Lung (tissue), 12 donors: ENCODE measurements around the gene ZBTB37. TPM values are rescaled to one million over a fixed set of nuclear protein-coding genes. Genes with fewer than 3 reads are reported as not detected.

Experiments used
- ATAC-seq: fragments of 200-7000 bp; cut with Tn5 transposase; one replicate; pipeline ENCODE4 v1.9.1; 2020; ENCODE audit warnings: moderate number of reproducible peaks; ENCODE audit not compliant: insufficient read depth, low FRiP score
- DNase-seq, 3 donors: peaks; one replicate each; pipeline ENCODE4 v3.0.0-alpha.2; 2013 to 2017
- H3K27ac ChIP-seq, 2 donors: one replicate each; pipeline ENCODE4 v1.5.1; 2013; ENCODE audit warnings: mild to moderate bottlenecking in 2 of 2, moderate library complexity in 2 of 2, control low read depth in 1 of 2, inconsistent platforms in 1 of 2, low read depth in 1 of 2, low read length in 1 of 2
- H3K27me3 ChIP-seq, 3 donors: one replicate each; pipeline ENCODE4 v1.5.1; 2013; ENCODE audit warnings: low read length in 2 of 3; ENCODE audit not compliant: control insufficient read depth in 3 of 3, insufficient read depth in 3 of 3
- H3K36me3 ChIP-seq, 4 donors: one replicate each; pipeline ENCODE4 v1.5.1; 2013; ENCODE audit warnings: low read length in 4 of 4, mild to moderate bottlenecking in 1 of 4, moderate library complexity in 1 of 4; ENCODE audit not compliant: control insufficient read depth in 4 of 4, insufficient read depth in 4 of 4
- H3K4me1 ChIP-seq, 5 donors: one replicate each; pipeline ENCODE4 v1.5.1; 2013; ENCODE audit warnings: low read length in 5 of 5, mild to moderate bottlenecking in 2 of 5, moderate library complexity in 1 of 5; ENCODE audit not compliant: control insufficient read depth in 5 of 5, insufficient read depth in 5 of 5
- H3K4me3 ChIP-seq: one replicate; pipeline ENCODE4 v1.5.1; 2013; ENCODE audit warnings: mild to moderate bottlenecking, control low read depth, moderate library complexity
- H3K9ac ChIP-seq, 2 donors: one replicate each; pipeline ENCODE4 v1.5.1; 2013; ENCODE audit warnings: low read length in 2 of 2, control low read depth in 1 of 2; ENCODE audit not compliant: insufficient read depth in 1 of 2
- H3K9me3 ChIP-seq, 4 donors: one replicate each; pipeline ENCODE4 v1.5.1; 2013; ENCODE audit warnings: low read length in 3 of 4, mild to moderate bottlenecking in 1 of 4, moderate library complexity in 1 of 4; ENCODE audit not compliant: control insufficient read depth in 4 of 4, insufficient read depth in 3 of 4
- WGBS, 2 donors: extraction: QIAGEN DNeasy Blood & Tissue Kit; methylation state at CpG; one replicate each; pipeline ENCODE4 v1.1.7; 2013; 5-methylcytosine and 5-hydroxymethylcytosine counted together
- polyA plus RNA-seq, 2 donors: library from polyadenylated mRNA; stranded (reverse); fragments of 200-250 nt; gene quantifications; one replicate each; pipeline ENCODE4 v1.2.1, GENCODE V29; 2013
- total RNA-seq, 2 donors: library from RNA; depleted of rRNA in 1 of 2; stranded (reverse); fragments of >200 nt in 1 of 2; gene quantifications; one replicate each; pipeline ENCODE4 v1.2.1, GENCODE V29; 2014 to 2021
- TF ChIP-seq, protein P1 (sequence below): IDR thresholded peaks from 2 replicates; pipeline ENCODE4 v1.5.1; 2012; ENCODE audit warnings: mild to moderate bottlenecking; ENCODE audit errors: control extremely low read depth, extremely low read depth
- donor health status: control.
- donor health status: control.
- donor health status: Bipolar disorder and iron deficiency.
- donor health status: healthy.
- donor health status: DM: yes; HTN: yes; CAD: no.

The ZBTB37 gene
- total and polyA plus RNA-seq, 4 donors: 1.6 to 29.8 (median 7.3) TPM

DNA sequence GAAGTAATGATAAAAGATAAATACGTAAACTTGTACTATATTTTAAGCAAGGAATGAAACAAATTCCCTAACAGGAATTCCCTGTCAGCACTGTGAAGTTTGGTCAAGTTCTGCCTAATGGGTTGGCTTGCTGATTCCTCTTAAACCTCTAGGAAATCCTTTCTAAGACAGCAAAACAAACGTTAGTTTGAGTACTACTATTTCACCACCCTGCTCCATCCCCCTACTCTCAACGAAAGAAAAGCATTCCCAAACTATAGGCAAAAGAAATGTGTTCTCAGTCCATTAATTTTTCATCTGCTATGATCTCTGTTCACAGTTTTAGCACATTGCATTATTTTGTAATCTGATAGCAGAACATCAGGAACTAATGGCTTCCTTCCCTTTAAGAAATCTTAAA, 32.8 kb downstream of the ZBTB37 start:
- Histone ChIP-seq H3K9ac (no peak overlapping the region), H3K4me1 (peaks cover 0 to 8% (median 1%) of the 10 kb centered on the region in 5 donors), H3K27ac (no peak overlapping the region), H3K36me3 (peaks cover 0 to 3% (median 0%) of the 10 kb centered on the region in 4 donors), H3K27me3 (no peaks in the 10 kb centered on the region), H3K4me3 (no peak overlapping the region), H3K9me3 (no peaks in the 10 kb centered on the region)
- ATAC-seq: no peak
- WGBS, 2 donors: 27 to 46% methylated on average over 3 of the region's 3 CpGs
- TF ChIP-seq, protein P1, sequence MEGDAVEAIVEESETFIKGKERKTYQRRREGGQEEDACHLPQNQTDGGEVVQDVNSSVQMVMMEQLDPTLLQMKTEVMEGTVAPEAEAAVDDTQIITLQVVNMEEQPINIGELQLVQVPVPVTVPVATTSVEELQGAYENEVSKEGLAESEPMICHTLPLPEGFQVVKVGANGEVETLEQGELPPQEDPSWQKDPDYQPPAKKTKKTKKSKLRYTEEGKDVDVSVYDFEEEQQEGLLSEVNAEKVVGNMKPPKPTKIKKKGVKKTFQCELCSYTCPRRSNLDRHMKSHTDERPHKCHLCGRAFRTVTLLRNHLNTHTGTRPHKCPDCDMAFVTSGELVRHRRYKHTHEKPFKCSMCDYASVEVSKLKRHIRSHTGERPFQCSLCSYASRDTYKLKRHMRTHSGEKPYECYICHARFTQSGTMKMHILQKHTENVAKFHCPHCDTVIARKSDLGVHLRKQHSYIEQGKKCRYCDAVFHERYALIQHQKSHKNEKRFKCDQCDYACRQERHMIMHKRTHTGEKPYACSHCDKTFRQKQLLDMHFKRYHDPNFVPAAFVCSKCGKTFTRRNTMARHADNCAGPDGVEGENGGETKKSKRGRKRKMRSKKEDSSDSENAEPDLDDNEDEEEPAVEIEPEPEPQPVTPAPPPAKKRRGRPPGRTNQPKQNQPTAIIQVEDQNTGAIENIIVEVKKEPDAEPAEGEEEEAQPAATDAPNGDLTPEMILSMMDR: no peak
- no peak for DNase-seq

DNA sequence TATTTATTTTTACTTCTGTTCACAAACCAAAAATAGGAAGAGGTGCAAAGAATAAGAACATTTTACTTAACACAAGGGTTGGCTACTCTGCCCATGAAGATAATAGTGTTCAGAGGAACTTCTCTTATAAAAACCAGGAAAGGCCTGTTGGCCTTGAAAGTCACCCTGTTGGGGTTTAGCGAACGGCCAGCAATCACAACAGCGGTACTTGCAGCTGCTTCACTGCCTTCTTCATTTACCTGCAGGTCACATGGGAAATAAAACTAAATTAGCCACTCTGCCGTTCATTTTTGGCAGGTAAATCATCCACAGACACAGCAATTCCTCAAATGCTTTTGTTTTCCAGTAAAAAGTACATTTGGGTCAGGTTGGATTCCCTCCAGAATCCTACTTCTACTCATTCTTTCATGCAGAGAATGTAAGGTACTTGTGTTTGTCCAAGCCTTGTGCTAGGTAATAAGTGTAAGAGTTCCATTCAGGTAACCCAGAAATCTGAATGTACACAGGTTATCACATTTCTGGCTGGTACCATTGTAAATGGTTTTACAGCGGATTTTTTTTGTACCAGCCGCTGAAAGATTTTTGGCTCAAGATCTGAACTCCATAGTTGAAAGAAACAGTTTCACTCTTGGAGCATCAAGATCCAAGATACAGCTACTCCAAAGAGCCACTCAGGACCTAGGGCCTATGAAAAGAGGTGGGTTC, 35.8 kb downstream of the ZBTB37 start:
- TF ChIP-seq, protein P1: no peak
- no peak overlapping the region for H3K9ac ChIP-seq
- peaks cover 0 to 3% (median 0%) of the 10 kb centered on the region in 4 donors for H3K36me3 ChIP-seq
- DNase-seq (peak; percentile 25 to 74 (median 42)), ATAC-seq (no peak)
- no peak overlapping the region for H3K4me3 ChIP-seq
- no peaks in the 10 kb centered on the region for H3K27me3 ChIP-seq
- 65 to 84% methylated on average over 6 of the region's 6 CpGs for WGBS, 2 donors
- H3K4me1 ChIP-seq: peaks cover 0 to 8% (median 1%) of the 10 kb centered on the region in 5 donors
- no peak overlapping the region for H3K27ac ChIP-seq
- H3K9me3 ChIP-seq: no peaks in the 10 kb centered on the region

DNA sequence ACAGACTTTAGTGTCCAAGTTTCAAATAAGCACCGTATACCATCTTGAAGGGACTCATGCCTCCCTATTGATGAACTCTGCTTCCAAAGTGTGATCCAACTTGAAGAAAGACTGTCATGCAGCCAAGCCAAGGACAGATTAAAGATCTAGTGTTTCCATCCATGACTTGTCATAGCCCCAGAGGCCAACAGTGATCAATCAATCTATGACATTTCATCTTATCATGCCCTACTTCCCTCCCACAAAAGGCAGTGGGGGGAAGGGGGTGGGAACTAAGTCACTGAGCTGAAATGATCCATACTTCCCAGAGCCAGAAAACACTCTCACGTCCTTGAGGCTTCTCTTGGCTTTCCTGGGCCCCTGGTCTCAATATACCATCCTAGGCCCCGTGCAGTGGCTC, 44.9 kb downstream of the ZBTB37 start:
- no peaks in the 10 kb centered on the region for H3K27me3 ChIP-seq
- no peak for DNase-seq
- TF ChIP-seq, protein P1: no peak
- H3K4me3 ChIP-seq: no peak overlapping the region
- ATAC-seq: no peak
- H3K9me3 ChIP-seq: peaks cover 0 to 5% (median 0%) of the 10 kb centered on the region in 4 donors
- WGBS, 2 donors: 91 to 94% methylated on average over 3 of the region's 3 CpGs
- H3K27ac ChIP-seq: no peak overlapping the region
- no peaks in the 10 kb centered on the region for H3K36me3 ChIP-seq
- H3K9ac ChIP-seq: no peak overlapping the region
- no peaks in the 10 kb centered on the region for H3K4me1 ChIP-seq
